ENCODE measurements around the gene STX17.
"Not testable (repeated sequence)": the region's sequence is repeated elsewhere in the genome, so short reads cannot be mapped to it uniquely, and the experiment has no call there.

The STX17 gene

GRCh38 chr9:99906403-99907207, at the start of gene STX17:
Gene STX17 (plus strand): TSS chr9:99906654. CDS start chr9:99915240, 8,586 bp downstream.
- DNase-seq, result peak; percentile 83

GRCh38 chr9:99857576-99857975, 48.9 kb upstream of the STX17 start:
- not testable (repeated sequence) for DNase-seq

- no peak for DNase-seq
Measured at GRCh38 chr9:99858087-99858486, 48.4 kb upstream of the STX17 start.

GRCh38 chr9:99859243-99859980, 47.0 kb upstream of the STX17 start:
- DNase-seq, result no peak

GRCh38 chr9:99860266-99860665, 46.2 kb upstream of the STX17 start:
- DNase-seq, result no peak

- DNase-seq, result no peak
Measured at GRCh38 chr9:99863955-99864354, 42.5 kb upstream of the STX17 start.

GRCh38 chr9:99866398-99866797, 40.1 kb upstream of the STX17 start:
- DNase-seq, result no peak

- peak; percentile 43 for DNase-seq
Measured at GRCh38 chr9:99867536-99867935, 38.9 kb upstream of the STX17 start.

- peak; percentile 74 for DNase-seq
Measured at GRCh38 chr9:99867968-99868367, 38.5 kb upstream of the STX17 start.

- peak; percentile 71 for DNase-seq
Measured at GRCh38 chr9:99868845-99869244, 37.6 kb upstream of the STX17 start.

GRCh38 chr9:99870126-99870525, 36.3 kb upstream of the STX17 start:
- no peak for DNase-seq

- no peak for DNase-seq
Measured at GRCh38 chr9:99873531-99873930, 32.9 kb upstream of the STX17 start.

- DNase-seq, result peak; percentile 18
Measured at GRCh38 chr9:99873943-99874584, 32.4 kb upstream of the STX17 start.

- DNase-seq, result no peak
Measured at GRCh38 chr9:99876190-99876589, 30.3 kb upstream of the STX17 start.

GRCh38 chr9:99878651-99879050, 27.8 kb upstream of the STX17 start:
- DNase-seq, result no peak

GRCh38 chr9:99881769-99882168, 24.7 kb upstream of the STX17 start:
- no peak for DNase-seq

GRCh38 chr9:99885747-99886146, 20.7 kb upstream of the STX17 start:
- DNase-seq, result no peak

GRCh38 chr9:99889120-99889519, 17.3 kb upstream of the STX17 start:
- no peak for DNase-seq

- DNase-seq, result no peak
Measured at GRCh38 chr9:99894826-99895225, 11.6 kb upstream of the STX17 start.

- DNase-seq, result no peak
Measured at GRCh38 chr9:99895510-99895909, 10.9 kb upstream of the STX17 start.

GRCh38 chr9:99896119-99896518, 10.3 kb upstream of the STX17 start:
- no peak for DNase-seq

- DNase-seq, result no peak
Measured at GRCh38 chr9:99903393-99903792, 3.1 kb upstream of the STX17 start.

- DNase-seq, result no peak
Measured at GRCh38 chr9:99905833-99906402, 536 bp upstream of the STX17 start.

GRCh38 chr9:99907208-99907532, 716 bp downstream of the STX17 start:
- no peak for DNase-seq

Measured in activated CD4-positive, alpha-beta T cell treated with anti-CD3 and anti-CD28 coated beads, Interleukin-2, Interleukin-6, amounts not matched to agents 100 ng/mL and 50 ng/mL, durations not matched to agents 16 hours and 8 hours (primary cell).